Thoracic aorta (tissue), 2 donors: ENCODE data around the gene ANKRD11. TPM values are rescaled to one million over a fixed set of nuclear protein-coding genes. Genes with fewer than 3 reads are reported as not detected.

ENCODE experiments used
- ATAC-seq: fragments of 150-250 bp; one replicate; pipeline ENCODE4 v1.8.0; 2017; ENCODE audit warnings: low read depth; ENCODE audit not compliant: insufficient number of reproducible peaks, low FRiP score
- DNase-seq: peaks from one replicate; pipeline ENCODE4 v3.0.0-alpha.2; 2020; ENCODE audit warnings: low spot score
- H3K27ac ChIP-seq, 2 donors: fragments of 200-600 bp; sonication (generic); 1 replicate in 1 of 2; 2 replicates in 1 of 2; pipeline ENCODE4 v1.5.1; 2016; ENCODE audit warnings: mild to moderate bottlenecking in 2 of 2, moderate library complexity in 2 of 2
- H3K27me3 ChIP-seq: fragments of 200-600 bp; sonication (generic); replicated peaks from 2 replicates; pipeline ENCODE4 v1.6.0; 2016; ENCODE audit warnings: mild to moderate bottlenecking; ENCODE audit not compliant: insufficient read depth
- H3K36me3 ChIP-seq: fragments of 200-600 bp; sonication (generic); one replicate; pipeline ENCODE4 v1.5.1; 2016
- H3K4me1 ChIP-seq, 2 donors: fragments of 200-600 bp; sonication (generic); 1 replicate in 1 of 2; 2 replicates in 1 of 2; pipeline versions ENCODE4 v1.5.1 to v1.6.0; 2016; ENCODE audit warnings: low read depth in 2 of 2, mild to moderate bottlenecking in 1 of 2; ENCODE audit not compliant: control insufficient read depth in 1 of 2
- H3K4me3 ChIP-seq: fragments of 200-600 bp; sonication (generic); 2 replicates; pipeline ENCODE4 v1.5.1; 2016; ENCODE audit warnings: mild to moderate bottlenecking
- H3K9me3 ChIP-seq: fragments of 200-600 bp; sonication (generic); 2 replicates; pipeline ENCODE4 v1.5.1; 2016
- total RNA-seq, 2 donors: library from RNA; depleted of rRNA; stranded (reverse); fragments of >200 nt; gene quantifications; one replicate each; pipeline versions ENCODE4 v1.1.0 to v1.2.3, GENCODE V29; 2016
- TF ChIP-seq, protein P1 (sequence below): fragments of 200-600 bp; sonication (generic); IDR thresholded peaks from one replicate; pipeline ENCODE4 v1.5.1; 2019; ENCODE audit warnings: antibody characterized with exemption

Gene ANKRD11
- total RNA-seq, 2 donors from 2014 or later: 125 to 129 TPM

DNA sequence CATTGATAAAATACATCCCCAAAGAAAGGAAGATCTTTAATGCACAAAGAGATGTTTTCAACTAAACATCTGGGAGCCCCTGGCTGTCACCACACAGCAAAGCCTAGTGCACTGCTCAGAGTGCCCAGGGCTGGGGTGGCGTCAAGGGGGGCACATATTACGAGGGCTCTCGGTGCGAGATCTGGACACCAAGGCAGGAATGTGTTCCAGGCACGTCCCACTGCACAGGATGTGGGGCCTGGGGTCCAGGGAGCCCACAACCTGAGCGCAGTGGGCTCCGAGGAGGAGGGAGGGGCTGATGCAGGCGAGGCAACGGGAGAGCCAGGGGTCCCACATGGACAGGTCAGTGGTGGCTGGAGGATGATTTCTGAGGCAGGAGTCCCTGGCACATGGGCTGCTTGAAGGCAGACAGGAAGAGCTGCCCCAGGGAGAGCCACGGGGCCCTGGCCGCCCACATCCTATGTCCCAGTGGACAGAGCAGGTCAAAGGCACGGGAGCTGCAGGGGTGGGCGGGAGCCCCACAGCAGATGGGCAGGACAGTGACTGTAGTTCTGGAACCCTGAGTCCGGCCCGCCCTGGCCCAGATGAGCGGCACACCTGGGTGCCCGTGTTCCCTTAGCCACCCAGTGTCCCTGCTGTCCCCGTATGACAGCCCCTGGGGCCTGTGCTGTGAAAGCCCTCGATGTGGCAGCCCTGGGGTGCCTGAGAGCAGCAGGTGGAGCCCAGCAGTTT lies 216.5 kb downstream of the ANKRD11 start:
- ATAC-seq: no peak
- H3K27ac ChIP-seq: no peak overlapping the region
- no peaks in the 10 kb centered on the region for H3K9me3 ChIP-seq
- H3K4me1 ChIP-seq: no peaks in the 10 kb centered on the region
- H3K4me3 ChIP-seq: no peak overlapping the region
- no peaks in the 10 kb centered on the region for H3K27me3 ChIP-seq
- peaks cover 52% of the 10 kb centered on the region for H3K36me3 ChIP-seq
- DNase-seq: no peak
- TF ChIP-seq, protein P1, sequence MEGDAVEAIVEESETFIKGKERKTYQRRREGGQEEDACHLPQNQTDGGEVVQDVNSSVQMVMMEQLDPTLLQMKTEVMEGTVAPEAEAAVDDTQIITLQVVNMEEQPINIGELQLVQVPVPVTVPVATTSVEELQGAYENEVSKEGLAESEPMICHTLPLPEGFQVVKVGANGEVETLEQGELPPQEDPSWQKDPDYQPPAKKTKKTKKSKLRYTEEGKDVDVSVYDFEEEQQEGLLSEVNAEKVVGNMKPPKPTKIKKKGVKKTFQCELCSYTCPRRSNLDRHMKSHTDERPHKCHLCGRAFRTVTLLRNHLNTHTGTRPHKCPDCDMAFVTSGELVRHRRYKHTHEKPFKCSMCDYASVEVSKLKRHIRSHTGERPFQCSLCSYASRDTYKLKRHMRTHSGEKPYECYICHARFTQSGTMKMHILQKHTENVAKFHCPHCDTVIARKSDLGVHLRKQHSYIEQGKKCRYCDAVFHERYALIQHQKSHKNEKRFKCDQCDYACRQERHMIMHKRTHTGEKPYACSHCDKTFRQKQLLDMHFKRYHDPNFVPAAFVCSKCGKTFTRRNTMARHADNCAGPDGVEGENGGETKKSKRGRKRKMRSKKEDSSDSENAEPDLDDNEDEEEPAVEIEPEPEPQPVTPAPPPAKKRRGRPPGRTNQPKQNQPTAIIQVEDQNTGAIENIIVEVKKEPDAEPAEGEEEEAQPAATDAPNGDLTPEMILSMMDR: no peak

DNA sequence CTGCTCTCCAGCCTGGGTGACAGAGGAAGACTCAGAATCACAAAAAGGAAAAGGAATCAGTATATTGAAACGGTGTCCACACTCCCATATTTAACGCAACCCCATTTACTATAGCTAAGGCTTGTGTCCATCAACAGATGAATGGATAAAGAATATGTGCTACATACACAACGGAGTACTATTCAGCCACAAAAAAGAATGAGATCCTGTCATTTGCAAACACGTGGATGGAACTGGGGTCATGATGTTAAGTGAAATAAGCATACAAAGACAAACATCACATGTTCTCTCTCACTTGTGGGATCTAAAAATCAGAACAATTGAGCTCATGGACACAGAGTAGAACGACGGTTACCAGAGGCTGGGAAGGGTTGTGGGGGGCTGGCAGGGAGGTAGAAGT lies 217.7 kb downstream of the ANKRD11 start:
- TF ChIP-seq, protein P1: no peak
- no peak overlapping the region for H3K27ac ChIP-seq
- ATAC-seq (no peak), DNase-seq (no peak)
- peaks cover 46% of the 10 kb centered on the region for H3K36me3 ChIP-seq
- H3K4me3 ChIP-seq: no peak overlapping the region
- H3K4me1 ChIP-seq: no peaks in the 10 kb centered on the region
- H3K27me3 ChIP-seq: no peaks in the 10 kb centered on the region
- no peaks in the 10 kb centered on the region for H3K9me3 ChIP-seq

DNA sequence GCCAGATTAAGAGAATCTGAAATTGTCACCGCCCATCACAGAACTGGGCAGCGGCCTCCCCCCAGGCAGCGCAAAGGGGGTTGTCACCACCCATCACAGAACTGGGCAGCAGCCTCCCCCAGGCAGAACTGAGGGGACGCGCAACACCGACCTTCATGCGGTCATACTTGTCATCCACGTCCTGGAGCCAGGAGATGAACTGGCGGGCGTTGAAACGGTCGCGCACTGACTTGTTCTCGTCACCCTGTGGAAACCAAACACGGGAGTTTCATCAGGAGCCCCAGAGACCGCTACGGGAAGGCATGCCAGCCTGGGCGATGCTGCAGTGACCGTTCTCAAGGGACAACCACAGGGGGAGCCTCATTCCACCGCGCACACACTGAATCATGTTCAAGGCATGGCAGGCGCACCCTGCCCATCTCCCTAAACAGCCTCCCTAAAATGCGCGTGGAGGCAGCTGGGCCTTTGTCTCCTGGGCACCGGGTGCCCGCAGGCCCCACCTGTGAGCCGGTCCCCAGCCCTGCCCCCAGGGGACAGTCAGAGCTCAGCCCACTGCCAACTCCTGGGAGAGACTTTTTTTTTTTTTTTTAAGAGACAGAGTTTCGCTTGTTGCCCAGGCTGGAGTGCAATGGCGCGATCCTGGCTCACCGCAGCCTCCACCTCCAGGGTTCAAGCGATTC lies 219.6 kb downstream of the ANKRD11 start:
- no peaks in the 10 kb centered on the region for H3K27me3 ChIP-seq
- no peaks in the 10 kb centered on the region for H3K9me3 ChIP-seq
- TF ChIP-seq, protein P1: no peak
- no peak overlapping the region for H3K27ac ChIP-seq
- H3K4me1 ChIP-seq: no peaks in the 10 kb centered on the region
- ATAC-seq (no peak), DNase-seq (no peak)
- peaks cover 55% of the 10 kb centered on the region for H3K36me3 ChIP-seq
- H3K4me3 ChIP-seq: no peak overlapping the region

DNA sequence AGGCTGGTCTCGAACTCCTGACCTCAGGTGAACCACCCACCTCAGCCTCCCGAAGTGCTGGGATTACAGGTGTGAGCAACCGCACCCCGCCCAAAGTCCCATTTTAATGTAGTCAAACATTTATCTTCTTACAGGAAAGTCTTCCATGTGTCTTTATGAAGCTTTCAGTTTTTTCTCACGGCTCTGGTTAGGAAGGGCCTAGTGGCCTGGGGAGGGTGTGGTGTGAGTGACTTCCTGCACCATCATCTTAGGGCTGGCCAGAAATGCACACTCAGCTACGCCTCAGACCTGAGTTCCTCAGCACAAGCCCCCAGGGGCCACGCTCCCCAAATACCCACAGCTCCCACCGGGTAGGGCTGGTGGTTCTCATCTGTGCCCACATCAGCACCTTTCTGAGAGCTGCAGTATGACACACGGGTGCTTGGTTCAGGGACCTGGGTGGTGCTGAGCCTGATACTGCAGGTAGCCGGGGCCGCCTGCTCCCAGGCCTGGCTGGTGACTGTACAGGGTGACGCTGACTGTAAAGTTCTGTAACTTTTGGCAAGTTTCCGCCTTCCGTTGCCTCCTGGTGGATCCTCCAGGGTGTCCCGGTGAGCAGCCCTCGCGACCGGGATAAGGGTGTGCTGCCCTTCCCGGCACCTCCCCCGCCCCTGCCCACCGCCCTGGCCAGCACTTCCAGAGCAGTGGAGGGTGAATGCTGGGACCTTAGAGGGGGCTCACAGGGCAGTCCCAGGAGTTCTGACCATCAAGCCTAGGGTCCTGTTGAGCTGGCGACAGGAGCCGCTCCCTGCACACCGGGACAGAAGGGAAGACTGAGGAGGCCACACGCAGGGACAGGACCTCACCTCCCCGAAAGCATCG lies 220.3 kb downstream of the ANKRD11 start:
- DNase-seq: no peak
- TF ChIP-seq, protein P1: no peak
- Histone ChIP-seq H3K4me1 (no peaks in the 10 kb centered on the region), H3K9me3 (no peaks in the 10 kb centered on the region), H3K4me3 (no peak overlapping the region), H3K27me3 (no peaks in the 10 kb centered on the region), H3K36me3 (peaks cover 48% of the 10 kb centered on the region), H3K27ac (no peak overlapping the region)
- ATAC-seq: no peak
